ENCODE data around the gene EFNA5. TPM values are rescaled to one million over a fixed set of nuclear protein-coding genes. Genes with fewer than 3 reads are reported as not detected.

Gene EFNA5
- total RNA-seq, 4 donors from 2014 or later, result 7.7 to 18.6 (median 9.9) TPM

- no peak for TF ChIP-seq CTCF (IDR thresholded peaks at IDR 0.05; ENCODE audit: low read depth)
Measured at GRCh38 chr5:107519900-107520354, 150.8 kb downstream of the EFNA5 start.

GRCh38 chr5:107518616-107519015 is 152.1 kb downstream of the EFNA5 start:
- no peak for TF ChIP-seq CTCF (IDR thresholded peaks at IDR 0.05; ENCODE audit: low read depth)

- no peak for TF ChIP-seq CTCF (IDR thresholded peaks at IDR 0.05; ENCODE audit: low read depth)
Measured at GRCh38 chr5:107518190-107518589, 152.5 kb downstream of the EFNA5 start.

GRCh38 chr5:107517185-107518033 is 153.3 kb downstream of the EFNA5 start:
- no peak for TF ChIP-seq CTCF (IDR thresholded peaks at IDR 0.05; ENCODE audit: low read depth)

GRCh38 chr5:107516452-107517184 is 154.1 kb downstream of the EFNA5 start:
- no peak for TF ChIP-seq CTCF (IDR thresholded peaks at IDR 0.05; ENCODE audit: low read depth)

- no peak for TF ChIP-seq CTCF (IDR thresholded peaks at IDR 0.05; ENCODE audit: low read depth)
Measured at GRCh38 chr5:107515521-107516080, 155.1 kb downstream of the EFNA5 start.

GRCh38 chr5:107514305-107514704 is 156.4 kb downstream of the EFNA5 start:
- TF ChIP-seq CTCF (IDR thresholded peaks at IDR 0.05; ENCODE audit: low read depth), result no peak
